IMR-90 (cell line): ENCODE measurements around the gene TGM5. TPM values are rescaled to one million over a fixed set of nuclear protein-coding genes. Genes with fewer than 3 reads are reported as not detected.

Source experiments
- ATAC-seq: fragments of 200-7000 bp; cut with Tn5 transposase; 2 replicates; pipeline ENCODE4 v1.9.1; 2020; ENCODE audit warnings: low read depth, mild to moderate bottlenecking, moderate library complexity
- BruUV-seq: library from RNA; stranded (reverse); fragments of 400-500 nt; replicated peaks from 2 replicates; lab custom pipeline; 2021; lab: Mats Ljungman, UMichigan
- CTCF ChIA-PET: fragments of 300-600 bp; formaldehyde crosslinking; extraction: SDS; loops from one replicate; lab custom pipeline; 2021; ENCODE audit warnings: antibody characterized with exemption; lab: Yijun Ruan, JAX
- POLR2A ChIA-PET: fragments of 300-600 bp; sonication (Branson Sonifier 250); formaldehyde crosslinking; loops from one replicate; lab custom pipeline; 2022; ENCODE audit warnings: antibody characterized with exemption; ENCODE audit not compliant: unreplicated experiment; lab: Charles Lee
- DNase-seq: peaks from one replicate; pipeline ENCODE4 v3.0.0; 2013
- H2AFZ ChIP-seq: replicated peaks from 2 replicates; pipeline ENCODE3; 2013; ENCODE audit warnings: low read length, mild to moderate bottlenecking; ENCODE audit not compliant: poor library complexity
- H2AK5ac ChIP-seq: 2 replicates; pipeline ENCODE4 v1.6.1; 2013; ENCODE audit warnings: low read depth, low read length, inconsistent platforms
- H2AK9ac ChIP-seq: replicated peaks from 2 replicates; pipeline ENCODE3; 2013; ENCODE audit warnings: mild to moderate bottlenecking, low read depth, low read length, moderate library complexity; ENCODE audit not compliant: poor library complexity
- H2BK120ac ChIP-seq: 2 replicates; pipeline ENCODE4 v1.6.1; 2013; ENCODE audit warnings: low read depth, low read length, inconsistent platforms
- H2BK15ac ChIP-seq: 3 replicates; pipeline ENCODE4 v1.6.1; 2013; ENCODE audit warnings: low read depth, low read length, inconsistent platforms
- H2BK20ac ChIP-seq: 2 replicates; pipeline ENCODE4 v1.6.1; 2013; ENCODE audit warnings: low read depth, mild to moderate bottlenecking, inconsistent platforms, low read length, moderate library complexity
- H2BK5ac ChIP-seq: 2 replicates; pipeline ENCODE4 v1.6.1; 2013; ENCODE audit warnings: mild to moderate bottlenecking, low read depth, low read length, inconsistent platforms; ENCODE audit not compliant: poor library complexity, severe bottlenecking
- H3K14ac ChIP-seq: replicated peaks from 2 replicates; pipeline ENCODE4 v1.6.1; 2013; ENCODE audit warnings: low read depth, low read length, inconsistent platforms
- H3K18ac ChIP-seq: 2 replicates; pipeline ENCODE4 v1.6.1; 2013; ENCODE audit warnings: low read depth, low read length, control low read depth
- H3K23ac ChIP-seq: 2 replicates; pipeline ENCODE4 v1.6.1; 2013; ENCODE audit warnings: low read depth, low read length, inconsistent platforms
- H3K27ac ChIP-seq: 2 replicates; pipeline ENCODE4 v1.5.1; 2013; ENCODE audit warnings: mild to moderate bottlenecking, control low read depth, low read length; ENCODE audit not compliant: insufficient read depth
- H3K27me3 ChIP-seq: 2 replicates; pipeline ENCODE4 v1.6.1; 2013; ENCODE audit warnings: low read length; ENCODE audit not compliant: control insufficient read depth, insufficient read depth
- H3K36me3 ChIP-seq: 2 replicates; pipeline ENCODE4 v1.6.1; 2013; ENCODE audit warnings: low read length, mixed read lengths; ENCODE audit not compliant: control insufficient read depth, insufficient read depth
- H3K4ac ChIP-seq: 2 replicates; pipeline ENCODE4 v1.6.1; 2013; ENCODE audit warnings: low read depth, low read length, inconsistent platforms
- H3K4me1 ChIP-seq: 2 replicates; pipeline ENCODE4 v1.6.1; 2013; ENCODE audit warnings: low read length, mixed read lengths; ENCODE audit not compliant: control insufficient read depth, insufficient read depth
- H3K4me2 ChIP-seq: 2 replicates; pipeline ENCODE4 v1.6.1; 2013; ENCODE audit warnings: low read depth, mild to moderate bottlenecking, control low read depth, low read length, moderate library complexity
- H3K4me3 ChIP-seq: 2 replicates; pipeline ENCODE4 v1.5.1; 2013; ENCODE audit warnings: low read depth, mild to moderate bottlenecking, control low read depth, low read length, moderate library complexity; ENCODE audit not compliant: insufficient read depth
- H3K56ac ChIP-seq: 2 replicates; pipeline ENCODE4 v1.6.1; 2013; ENCODE audit warnings: low read length, inconsistent platforms; ENCODE audit not compliant: insufficient read depth; ENCODE audit errors: extremely low read depth
- H3K79me1 ChIP-seq, 2 experiments: 2 replicates each; pipeline ENCODE4 v1.6.1; 2013; ENCODE audit warnings: low read length in 2 of 2, inconsistent platforms in 1 of 2, low read depth in 1 of 2
- H3K9ac ChIP-seq: 2 replicates; pipeline ENCODE4 v1.6.1; 2013; ENCODE audit warnings: low read depth, low read length, control low read depth
- H3K9me1 ChIP-seq: 2 replicates; pipeline ENCODE4 v1.6.1; 2013; ENCODE audit warnings: low read length, inconsistent platforms; ENCODE audit not compliant: insufficient read depth
- H3K9me3 ChIP-seq: 2 replicates; pipeline ENCODE4 v1.6.1; 2013; ENCODE audit warnings: low read length; ENCODE audit not compliant: control insufficient read depth, insufficient read depth
- H4K20me1 ChIP-seq: 2 replicates; pipeline ENCODE4 v1.6.1; 2013; ENCODE audit warnings: low read length, inconsistent platforms; ENCODE audit not compliant: insufficient read depth
- H4K5ac ChIP-seq: 2 replicates; pipeline ENCODE4 v1.6.1; 2013; ENCODE audit warnings: mild to moderate bottlenecking, low read depth, low read length, control low read depth
- H4K8ac ChIP-seq, 2 experiments: 2 replicates each; pipeline ENCODE4 v1.6.1; 2013; ENCODE audit warnings: low read depth in 2 of 2, low read length in 2 of 2, control low read depth in 1 of 2, inconsistent platforms in 1 of 2
- H4K91ac ChIP-seq: 2 replicates; pipeline ENCODE4 v1.6.1; 2013; ENCODE audit warnings: low read depth, low read length, inconsistent platforms; ENCODE audit not compliant: insufficient read depth
- CEBPB ChIP-seq: IDR thresholded peaks from 2 replicates; pipeline ENCODE4 v1.6.1; 2012; ENCODE audit warnings: low read depth, low read length, improper control_type of control experiment
- CHD1 ChIP-seq: IDR thresholded peaks from 2 replicates; pipeline ENCODE4 v1.6.1; 2012; ENCODE audit warnings: low read depth, low read length, improper control_type of control experiment
- CTCF ChIP-seq: conservative IDR thresholded peaks from 2 replicates; pipeline ENCODE4 v1.5.1; 2012; ENCODE audit warnings: mild to moderate bottlenecking, low read depth, low read length, improper control_type of control experiment
- ELK1 ChIP-seq: fragments of 150-350 bp; IDR thresholded peaks from 2 replicates; pipeline ENCODE4 v1.6.1; 2016; ENCODE audit warnings: low read depth, mild to moderate bottlenecking, low read length, moderate library complexity, borderline replicate concordance
- MAZ ChIP-seq: IDR thresholded peaks from 2 replicates; pipeline ENCODE4 v1.6.1; 2012; ENCODE audit warnings: low read depth, mild to moderate bottlenecking, low read length, improper control_type of control experiment, moderate library complexity, borderline replicate concordance
- POLR2A ChIP-seq: IDR thresholded peaks from 2 replicates; pipeline ENCODE4 v1.6.1; 2012; ENCODE audit warnings: mild to moderate bottlenecking, low read depth, low read length
- RAD21 ChIP-seq: IDR thresholded peaks from 2 replicates; pipeline ENCODE4 v1.6.1; 2012; ENCODE audit warnings: low read length, improper control_type of control experiment
- RCOR1 ChIP-seq: IDR thresholded peaks from 2 replicates; pipeline ENCODE4 v1.6.1; 2012; ENCODE audit warnings: mild to moderate bottlenecking, low read length, improper control_type of control experiment; ENCODE audit not compliant: insufficient replicate concordance
- SMC3 ChIP-seq: fragments of 150-350 bp; IDR thresholded peaks from 2 replicates; pipeline ENCODE4 v1.6.1; 2016; ENCODE audit warnings: low read depth, mild to moderate bottlenecking, antibody characterized with exemption, low read length, moderate library complexity
- USF2 ChIP-seq: fragments of 150-350 bp; IDR thresholded peaks from 2 replicates; pipeline ENCODE4 v1.6.1; 2017; ENCODE audit warnings: mild to moderate bottlenecking, antibody characterized with exemption, low read length, low read depth
- WGBS, 2 experiments: methylation state at CpG; one replicate each; pipeline versions ENCODE4 v1.1.5 to v1.1.7; 2013; ENCODE audit warnings: missing lambda C conversion rate in 2 of 2; ENCODE audit not compliant: insufficient read length in 1 of 2; ENCODE audit errors: extremely low coverage in 2 of 2; 5-methylcytosine and 5-hydroxymethylcytosine counted together
- dilution Hi-C: fragments of 300-500 bp; cut with HindIII; formaldehyde crosslinking; loops from one replicate; pipeline ENCODE4 v1.14.3; 2018; ENCODE audit warnings: low sequenced_read_pairs; ENCODE audit not compliant: unreplicated experiment
- in situ Hi-C: fragments of 300-500 bp; cut with MboI; formaldehyde crosslinking; loops from 3 replicates; pipeline ENCODE4 v1.14.3; 2019; ENCODE audit warnings: low sequenced_read_pairs, inconsistent platforms, mixed read lengths
- intact Hi-C: fragments of 100-400 bp; cut with micrococcal nuclease; formaldehyde crosslinking; loops from 2 replicates; pipeline ENCODE4 v1.10.0; 2022
- polyA plus RNA-seq, 3 experiments: library from polyadenylated mRNA; depleted of rRNA; stranded (reverse); fragments of >200 nt; gene quantifications; 2 replicates each; pipeline ENCODE4 v1.2.3, GENCODE V29; 2012; ENCODE audit warnings: low replicate concordance in 1 of 3
- total RNA-seq: library from RNA; depleted of rRNA; stranded (reverse); fragments of >200 nt; gene quantifications from 2 replicates; pipeline ENCODE4 v1.2.3, GENCODE V29; 2012

TGM5 gene
- total and polyA plus RNA-seq, 2 of the 4 experiments (the other 2 are of a cell fraction): not detected

- ChIA-PET CTCF (no interaction called here), POLR2A (no interaction called here)
- Histone ChIP-seq H3K56ac (no peak overlapping the region), H3K18ac (no peak overlapping the region), H2BK120ac (no peak overlapping the region), H3K14ac (no peak overlapping the region), H2BK15ac (no peak overlapping the region), H3K4me2 (no peak overlapping the region), H2AK5ac (no peak overlapping the region), H2AFZ (no peak overlapping the region), H3K79me1 (no peaks in the 10 kb centered on the region), H3K4me1 (no peaks in the 10 kb centered on the region), H3K9me3 (no peaks in the 10 kb centered on the region), H3K4me3 (no peak overlapping the region), H4K20me1 (no peaks in the 10 kb centered on the region), H4K5ac (no peak overlapping the region), H3K23ac (no peak overlapping the region), H3K9ac (no peak overlapping the region), H2AK9ac (peak overlapping the region; percentile 15), H3K36me3 (no peaks in the 10 kb centered on the region), H2BK5ac (no peak overlapping the region), H4K8ac (no peak overlapping the region), H3K27me3 (peaks cover 44% of the 10 kb centered on the region), H3K27ac (no peak overlapping the region), H3K9me1 (no peaks in the 10 kb centered on the region), H3K4ac (no peak overlapping the region), H4K91ac (no peak overlapping the region), H2BK20ac (no peak overlapping the region)
- dilution Hi-C loops (no loop called here), in situ Hi-C loops (no loop called here), intact Hi-C loops (no loop called here)
- no peak for DNase-seq
- 90% methylated on average over 8 of the region's 19 CpGs; no CpG with 5 or more reads in 1 of the 2 experiments for WGBS, 2 experiments
- ATAC-seq: no peak
- BruUV-seq: no TSS peak
- no peak for TF ChIP-seq SMC3
- no peak for TF ChIP-seq CTCF
- no peak for TF ChIP-seq ELK1
- TF ChIP-seq USF2: no peak
- no peak for TF ChIP-seq CEBPB
- no peak for TF ChIP-seq RAD21
- no peak for TF ChIP-seq MAZ
- no peak for TF ChIP-seq CHD1
- no peak for TF ChIP-seq RCOR1
- TF ChIP-seq POLR2A: no peak
Observed at GRCh38 chr15:43260011-43260615, 6.6 kb downstream of the TGM5 start.
